Epithelial cell of esophagus (primary cell): ENCODE results near the gene PUDP.

Source experiments
- DNase-seq: peaks from one replicate; pipeline ENCODE4 v3.0.0; 2010; ENCODE audit warnings: low read depth
- H3K4me3 ChIP-seq: 2 replicates; pipeline ENCODE4 v1.5.1; 2011; ENCODE audit warnings: mild to moderate bottlenecking, low read length, control low read depth
- TF ChIP-seq, protein P1 (sequence below): IDR thresholded peaks from 2 replicates; pipeline ENCODE4 v1.5.1; 2011; ENCODE audit warnings: low read depth, mild to moderate bottlenecking, low read length, control low read depth, inconsistent platforms; ENCODE audit not compliant: insufficient read depth; ENCODE audit errors: missing control alignments

Gene PUDP

DNA sequence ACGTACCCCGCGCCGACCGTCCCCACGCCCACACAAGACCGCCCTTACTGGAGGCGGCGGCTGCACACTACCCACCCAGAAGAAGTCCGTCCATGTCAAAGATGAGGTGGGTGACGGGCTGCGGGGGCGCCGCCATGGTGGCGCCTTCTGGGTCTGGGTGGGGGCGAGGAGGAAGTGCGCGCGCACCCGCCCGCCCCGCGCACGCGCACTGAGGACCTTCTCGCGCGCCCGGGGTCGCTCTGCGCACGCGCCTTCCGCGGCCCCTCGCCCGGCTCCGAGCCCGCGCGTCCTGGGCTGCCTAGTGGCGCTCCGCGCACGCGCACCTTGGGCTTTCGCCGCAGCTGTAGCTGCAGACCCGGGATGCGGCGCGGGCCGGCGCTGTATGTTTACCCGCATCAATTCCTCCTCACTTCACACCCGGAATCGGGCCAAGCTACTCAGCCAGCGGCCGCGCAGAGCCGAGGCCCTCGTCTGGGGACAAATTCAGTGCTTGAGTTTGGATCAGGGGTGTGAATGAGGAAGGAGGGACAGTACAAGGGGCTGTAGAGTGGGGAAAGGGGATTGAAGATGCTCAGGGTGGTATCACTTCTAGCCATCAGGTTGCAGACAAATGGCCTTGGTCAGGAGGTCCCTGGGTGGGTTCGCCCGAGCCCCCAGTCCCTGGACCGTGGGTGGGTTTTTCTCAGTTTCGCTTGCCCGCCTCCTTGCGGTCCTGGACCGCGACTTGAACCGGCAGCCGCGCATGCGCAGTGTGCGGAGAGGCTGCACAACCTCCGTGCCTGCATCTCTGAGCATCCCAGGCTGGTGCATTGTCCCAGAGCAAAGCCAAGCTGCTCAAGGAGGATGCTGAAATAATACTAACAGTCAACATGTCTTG is at the start of gene PUDP:
PUDP (minus strand) TSS at position 176 of the 877 bp plus-strand sequence; CDS start at position 136, 40 bp downstream.
- TF ChIP-seq, protein P1, sequence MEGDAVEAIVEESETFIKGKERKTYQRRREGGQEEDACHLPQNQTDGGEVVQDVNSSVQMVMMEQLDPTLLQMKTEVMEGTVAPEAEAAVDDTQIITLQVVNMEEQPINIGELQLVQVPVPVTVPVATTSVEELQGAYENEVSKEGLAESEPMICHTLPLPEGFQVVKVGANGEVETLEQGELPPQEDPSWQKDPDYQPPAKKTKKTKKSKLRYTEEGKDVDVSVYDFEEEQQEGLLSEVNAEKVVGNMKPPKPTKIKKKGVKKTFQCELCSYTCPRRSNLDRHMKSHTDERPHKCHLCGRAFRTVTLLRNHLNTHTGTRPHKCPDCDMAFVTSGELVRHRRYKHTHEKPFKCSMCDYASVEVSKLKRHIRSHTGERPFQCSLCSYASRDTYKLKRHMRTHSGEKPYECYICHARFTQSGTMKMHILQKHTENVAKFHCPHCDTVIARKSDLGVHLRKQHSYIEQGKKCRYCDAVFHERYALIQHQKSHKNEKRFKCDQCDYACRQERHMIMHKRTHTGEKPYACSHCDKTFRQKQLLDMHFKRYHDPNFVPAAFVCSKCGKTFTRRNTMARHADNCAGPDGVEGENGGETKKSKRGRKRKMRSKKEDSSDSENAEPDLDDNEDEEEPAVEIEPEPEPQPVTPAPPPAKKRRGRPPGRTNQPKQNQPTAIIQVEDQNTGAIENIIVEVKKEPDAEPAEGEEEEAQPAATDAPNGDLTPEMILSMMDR: no peak
- peak; percentile 74 for DNase-seq

DNA sequence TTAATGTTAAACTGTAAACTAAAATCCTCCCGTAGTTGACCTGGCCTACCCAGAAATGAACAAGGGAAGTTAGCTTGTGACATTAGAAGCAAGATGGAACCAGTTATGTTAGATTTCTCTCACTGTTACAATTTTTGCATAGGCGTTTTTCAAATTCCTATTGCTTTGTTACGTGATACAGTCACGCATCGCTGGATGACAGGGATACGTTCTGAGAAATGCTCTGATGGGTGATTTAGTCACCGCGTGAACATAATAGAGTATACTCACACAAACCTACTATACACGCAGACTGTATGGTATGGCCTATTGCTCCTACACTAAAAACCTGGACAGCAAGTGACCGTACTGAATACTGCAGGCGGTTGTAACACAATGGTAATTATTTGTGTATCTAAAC is 46.7 kb upstream of the PUDP start:
- TF ChIP-seq, protein P1: no peak
- DNase-seq: no peak
- H3K4me3 ChIP-seq: no peak overlapping the region

More for the DNA sequence above, at the start of gene PUDP:
- H3K4me3 ChIP-seq: peak within 1 kb of the TSS; percentile 76

DNA sequence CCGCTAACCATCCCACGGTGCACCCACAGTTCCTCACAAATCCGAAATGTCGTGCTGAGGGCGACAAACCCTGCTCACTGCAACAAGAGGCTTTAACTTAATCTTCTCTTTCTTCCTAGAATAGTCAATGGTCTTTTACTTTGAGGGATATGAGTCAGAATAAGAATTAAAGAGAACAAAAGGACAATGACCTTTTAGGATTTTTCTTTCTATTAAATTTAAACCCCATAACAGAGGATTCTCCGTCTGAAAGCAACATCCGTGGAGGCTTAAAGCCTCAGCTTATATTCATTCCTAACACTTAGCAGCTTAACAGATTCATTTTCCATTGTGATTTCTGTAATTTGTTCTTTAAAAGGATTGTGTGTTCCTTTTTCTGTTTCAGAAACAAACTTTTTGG is 44.9 kb upstream of the PUDP start:
- TF ChIP-seq, protein P1: no peak
- no peak for DNase-seq
- H3K4me3 ChIP-seq: no peak overlapping the region

DNA sequence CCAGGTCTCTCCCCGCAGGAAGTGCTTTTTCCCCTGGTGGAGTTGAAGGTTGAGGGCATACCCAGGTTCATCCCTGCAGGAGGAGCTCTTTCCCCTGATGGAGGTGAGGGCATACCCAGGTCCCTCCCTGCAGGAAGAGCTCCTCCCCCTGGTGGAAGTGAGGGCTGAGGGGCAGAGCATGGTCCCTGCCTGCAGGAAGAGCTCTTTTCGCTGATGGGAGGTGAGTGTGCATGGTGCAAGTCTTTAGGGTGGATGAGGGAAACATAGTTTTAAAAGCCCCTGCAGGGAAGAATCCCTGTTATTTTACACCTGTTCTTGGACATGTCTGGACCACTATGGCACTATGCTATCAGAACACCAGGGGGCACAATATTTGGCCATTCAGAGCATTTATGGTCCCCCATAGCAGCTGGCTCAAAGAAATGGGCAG is 43.7 kb upstream of the PUDP start:
- H3K4me3 ChIP-seq: no peak overlapping the region
- TF ChIP-seq, protein P1: no peak
- no peak for DNase-seq

DNA sequence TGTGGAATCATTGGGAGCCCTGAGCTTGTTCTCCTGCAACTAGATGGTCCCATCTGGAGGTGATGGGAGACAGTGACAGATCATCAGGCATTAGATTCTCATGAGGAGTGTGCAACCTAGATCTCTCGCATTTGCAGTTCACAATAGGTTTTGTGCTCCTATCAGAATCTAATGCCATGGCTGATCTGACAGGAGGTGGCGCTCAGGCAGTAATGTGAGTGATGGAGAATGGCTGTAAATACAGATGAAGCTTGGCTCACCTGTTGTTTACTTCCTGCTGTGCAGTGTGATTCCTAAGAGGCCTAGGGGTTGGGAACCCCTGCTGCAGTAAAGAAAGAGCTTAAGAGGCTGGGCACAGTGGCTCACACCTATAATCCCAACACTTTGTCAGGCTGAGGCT is 42.2 kb upstream of the PUDP start:
- peak; percentile 4 for DNase-seq
- TF ChIP-seq, protein P1: peak; percentile 21
- H3K4me3 ChIP-seq: no peak overlapping the region

DNA sequence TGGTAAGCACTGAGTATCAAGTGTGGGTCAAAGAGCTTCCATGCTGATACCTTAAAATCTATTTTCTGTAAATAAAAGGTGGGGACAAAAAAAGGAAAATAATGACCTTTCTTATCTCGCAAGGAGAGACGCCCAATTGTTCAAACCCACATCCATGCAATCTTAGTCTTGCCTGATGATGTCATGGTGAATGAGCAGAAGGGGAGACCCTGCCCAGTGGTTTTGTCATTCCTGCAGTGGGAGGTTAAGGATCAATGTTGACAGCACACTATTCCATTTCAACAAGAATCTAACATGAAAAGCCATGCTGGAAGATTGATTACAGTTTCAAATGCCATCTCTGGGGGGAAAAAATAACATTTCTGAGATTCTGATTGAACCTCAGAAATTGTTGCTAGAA is 40.7 kb upstream of the PUDP start:
- TF ChIP-seq, protein P1: no peak
- no peak for DNase-seq
- H3K4me3 ChIP-seq: no peak overlapping the region
